ENCODE results near the gene ARHGEF33. TPM values are rescaled to one million over a fixed set of nuclear protein-coding genes. Genes with fewer than 3 reads are reported as not detected.

Gene ARHGEF33
- total RNA-seq, 1 donor, result 0.72 TPM

DNA sequence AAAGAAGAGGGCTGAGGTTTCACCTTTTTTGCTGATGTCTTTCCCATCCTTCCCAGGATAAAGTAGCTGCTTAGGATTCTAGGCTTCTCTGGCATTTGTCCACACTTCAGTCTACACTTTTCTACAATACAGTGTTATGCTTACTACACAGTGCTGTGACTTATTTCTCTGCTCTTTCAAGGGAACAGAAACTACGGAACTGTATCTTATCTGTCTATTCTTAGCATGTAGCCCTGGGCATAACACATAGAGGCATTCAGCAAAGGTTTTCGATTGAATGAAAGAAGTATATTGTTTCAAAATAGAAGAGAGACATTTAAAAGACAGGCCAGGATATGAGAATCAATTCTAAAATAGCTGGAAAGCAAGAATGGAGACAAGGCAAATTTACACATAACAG, 110.9 kb downstream of the ARHGEF33 start:
- H4K20me1 ChIP-seq (ENCODE audit: insufficient read depth, low read length), result no peaks in the 10 kb centered on the region
- no peaks in the 10 kb centered on the region for H3K9me3 ChIP-seq (ENCODE audit: low read depth, low read length)
- H3K27me3 ChIP-seq (ENCODE audit: insufficient read depth, low read length), result no peaks in the 10 kb centered on the region
- no peaks in the 10 kb centered on the region for H3K79me2 ChIP-seq (ENCODE audit: insufficient read depth, low read length)
- no peak for DNase-seq (ENCODE audit: insufficient read length, low spot score, missing footprints)
- no peak overlapping the region for H3K4me2 ChIP-seq (ENCODE audit: insufficient read depth, low read length)
- peaks cover 11% of the 10 kb centered on the region for H3K4me1 ChIP-seq (ENCODE audit: insufficient read depth, low read length)
- H3K36me3 ChIP-seq (ENCODE audit: insufficient read depth, low read length), result peaks cover 23% of the 10 kb centered on the region
- H3K4me3 ChIP-seq (ENCODE audit: insufficient read depth, low read length), result no peak overlapping the region
- H2AFZ ChIP-seq (ENCODE audit: low read length), result no peak overlapping the region
- no peak overlapping the region for H3K27ac ChIP-seq (ENCODE audit: low read depth, low read length)
- TF ChIP-seq, protein P1, sequence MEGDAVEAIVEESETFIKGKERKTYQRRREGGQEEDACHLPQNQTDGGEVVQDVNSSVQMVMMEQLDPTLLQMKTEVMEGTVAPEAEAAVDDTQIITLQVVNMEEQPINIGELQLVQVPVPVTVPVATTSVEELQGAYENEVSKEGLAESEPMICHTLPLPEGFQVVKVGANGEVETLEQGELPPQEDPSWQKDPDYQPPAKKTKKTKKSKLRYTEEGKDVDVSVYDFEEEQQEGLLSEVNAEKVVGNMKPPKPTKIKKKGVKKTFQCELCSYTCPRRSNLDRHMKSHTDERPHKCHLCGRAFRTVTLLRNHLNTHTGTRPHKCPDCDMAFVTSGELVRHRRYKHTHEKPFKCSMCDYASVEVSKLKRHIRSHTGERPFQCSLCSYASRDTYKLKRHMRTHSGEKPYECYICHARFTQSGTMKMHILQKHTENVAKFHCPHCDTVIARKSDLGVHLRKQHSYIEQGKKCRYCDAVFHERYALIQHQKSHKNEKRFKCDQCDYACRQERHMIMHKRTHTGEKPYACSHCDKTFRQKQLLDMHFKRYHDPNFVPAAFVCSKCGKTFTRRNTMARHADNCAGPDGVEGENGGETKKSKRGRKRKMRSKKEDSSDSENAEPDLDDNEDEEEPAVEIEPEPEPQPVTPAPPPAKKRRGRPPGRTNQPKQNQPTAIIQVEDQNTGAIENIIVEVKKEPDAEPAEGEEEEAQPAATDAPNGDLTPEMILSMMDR (IDR thresholded peaks at IDR 0.05; ENCODE audit: extremely low read depth, low read depth, low read length), result no peak

DNA sequence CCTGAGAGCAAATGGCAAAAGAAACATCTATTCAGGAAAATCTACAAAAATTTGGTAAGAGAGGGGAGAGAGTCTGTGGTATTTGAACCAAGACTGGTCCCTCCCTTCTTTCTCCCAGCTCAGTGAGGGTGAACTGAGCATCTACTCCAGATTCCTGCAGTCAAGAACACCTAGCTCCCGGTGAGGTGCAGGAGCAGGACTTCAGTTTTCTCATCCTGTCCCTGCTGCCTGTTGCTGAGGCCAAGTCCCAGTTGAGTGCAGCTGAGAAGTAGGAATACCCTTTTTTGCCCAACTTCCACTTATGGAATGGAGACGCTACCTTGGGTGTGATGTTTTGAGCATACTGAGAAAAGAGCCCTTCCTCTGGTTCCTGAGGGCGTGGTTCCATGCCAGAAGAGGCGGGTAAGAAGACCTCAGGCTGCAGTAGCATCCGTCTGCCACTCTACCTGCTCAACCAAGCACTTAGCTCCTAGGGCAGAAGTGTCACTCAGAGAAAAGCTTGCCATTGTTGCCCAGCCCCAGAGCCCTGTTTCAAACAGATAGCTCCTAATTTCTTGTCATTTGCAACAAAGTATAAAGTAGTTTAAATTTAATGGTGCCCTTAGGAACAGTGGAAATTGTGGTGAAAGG, 118.3 kb downstream of the ARHGEF33 start:
- Histone ChIP-seq H3K27ac (ENCODE audit: low read depth, low read length) (no peak overlapping the region), H4K20me1 (ENCODE audit: insufficient read depth, low read length) (no peaks in the 10 kb centered on the region), H3K9me3 (ENCODE audit: low read depth, low read length) (no peaks in the 10 kb centered on the region), H3K79me2 (ENCODE audit: insufficient read depth, low read length) (no peaks in the 10 kb centered on the region), H2AFZ (ENCODE audit: low read length) (no peak overlapping the region), H3K27me3 (ENCODE audit: insufficient read depth, low read length) (no peaks in the 10 kb centered on the region), H3K36me3 (ENCODE audit: insufficient read depth, low read length) (peaks cover 35% of the 10 kb centered on the region), H3K4me3 (ENCODE audit: insufficient read depth, low read length) (no peak overlapping the region), H3K4me2 (ENCODE audit: insufficient read depth, low read length) (no peak overlapping the region), H3K4me1 (ENCODE audit: insufficient read depth, low read length) (no peaks in the 10 kb centered on the region)
- TF ChIP-seq, protein P1 (IDR thresholded peaks at IDR 0.05; ENCODE audit: extremely low read depth, low read depth, low read length), result no peak
- no peak for DNase-seq (ENCODE audit: insufficient read length, low spot score, missing footprints)

DNA sequence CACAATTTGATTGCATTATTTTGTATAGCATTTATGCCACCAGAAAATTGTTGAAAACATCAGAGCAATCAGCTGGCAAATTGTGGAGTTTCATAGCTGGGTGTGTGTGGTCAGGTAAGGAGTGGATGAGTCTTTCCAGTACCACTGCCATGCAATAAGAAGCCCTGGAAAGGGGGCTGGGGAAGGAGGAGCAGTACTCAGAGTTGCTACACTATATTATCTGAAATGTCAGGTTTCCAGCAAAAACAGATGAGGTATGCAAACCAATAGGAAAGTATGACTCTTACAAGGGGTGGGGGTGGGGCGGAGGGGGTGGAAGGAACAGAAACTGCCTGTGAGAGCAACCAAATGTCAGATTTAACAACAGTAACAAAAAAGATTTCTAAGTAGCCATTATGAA, 119.0 kb downstream of the ARHGEF33 start:
- Histone ChIP-seq H3K27ac (ENCODE audit: low read depth, low read length) (no peak overlapping the region), H3K27me3 (ENCODE audit: insufficient read depth, low read length) (no peaks in the 10 kb centered on the region), H3K4me1 (ENCODE audit: insufficient read depth, low read length) (no peaks in the 10 kb centered on the region), H3K79me2 (ENCODE audit: insufficient read depth, low read length) (no peaks in the 10 kb centered on the region), H2AFZ (ENCODE audit: low read length) (no peak overlapping the region), H3K36me3 (ENCODE audit: insufficient read depth, low read length) (peaks cover 42% of the 10 kb centered on the region), H3K9me3 (ENCODE audit: low read depth, low read length) (no peaks in the 10 kb centered on the region), H4K20me1 (ENCODE audit: insufficient read depth, low read length) (no peaks in the 10 kb centered on the region), H3K4me2 (ENCODE audit: insufficient read depth, low read length) (no peak overlapping the region), H3K4me3 (ENCODE audit: insufficient read depth, low read length) (no peak overlapping the region)
- TF ChIP-seq, protein P1 (IDR thresholded peaks at IDR 0.05; ENCODE audit: extremely low read depth, low read depth, low read length), result no peak
- DNase-seq (ENCODE audit: insufficient read length, low spot score, missing footprints), result no peak

DNA sequence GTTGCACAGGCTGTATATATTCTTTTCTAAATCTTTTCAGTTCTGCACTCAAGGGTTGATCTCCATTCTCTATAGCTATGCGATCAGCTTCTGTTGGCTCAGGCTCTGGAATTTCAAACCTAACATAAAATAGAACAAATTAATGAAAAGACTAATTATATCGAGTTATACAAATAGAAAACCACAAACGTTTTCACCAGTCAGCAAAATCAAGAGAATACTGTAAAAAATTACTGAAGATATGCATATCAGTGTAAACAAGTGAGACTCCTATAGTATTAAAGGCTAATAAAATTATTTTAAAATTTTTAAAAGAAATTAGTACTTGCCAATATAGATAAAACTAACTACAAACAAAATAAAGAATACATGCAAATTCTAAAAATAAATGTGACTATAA, 124.2 kb downstream of the ARHGEF33 start:
- DNase-seq (ENCODE audit: insufficient read length, low spot score, missing footprints), result no peak
- H2AFZ ChIP-seq (ENCODE audit: low read length), result no peak overlapping the region
- no peaks in the 10 kb centered on the region for H3K9me3 ChIP-seq (ENCODE audit: low read depth, low read length)
- TF ChIP-seq, protein P1 (IDR thresholded peaks at IDR 0.05; ENCODE audit: extremely low read depth, low read depth, low read length), result no peak
- no peak overlapping the region for H3K4me3 ChIP-seq (ENCODE audit: insufficient read depth, low read length)
- no peaks in the 10 kb centered on the region for H3K79me2 ChIP-seq (ENCODE audit: insufficient read depth, low read length)
- no peak overlapping the region for H3K4me2 ChIP-seq (ENCODE audit: insufficient read depth, low read length)
- H3K4me1 ChIP-seq (ENCODE audit: insufficient read depth, low read length), result no peaks in the 10 kb centered on the region
- H4K20me1 ChIP-seq (ENCODE audit: insufficient read depth, low read length), result no peaks in the 10 kb centered on the region
- no peak overlapping the region for H3K27ac ChIP-seq (ENCODE audit: low read depth, low read length)
- H3K36me3 ChIP-seq (ENCODE audit: insufficient read depth, low read length), result peaks cover 32% of the 10 kb centered on the region
- no peaks in the 10 kb centered on the region for H3K27me3 ChIP-seq (ENCODE audit: insufficient read depth, low read length)

Measured in osteoblast (primary cell).